ENCODE results near the gene CPNE5. TPM values are rescaled to one million over a fixed set of nuclear protein-coding genes. Genes with fewer than 3 reads are reported as not detected.

The CPNE5 gene
- total and polyA plus RNA-seq, 12 donors, result 0.26 to 3.5 (median 1.1) TPM; not detected in 1

DNA sequence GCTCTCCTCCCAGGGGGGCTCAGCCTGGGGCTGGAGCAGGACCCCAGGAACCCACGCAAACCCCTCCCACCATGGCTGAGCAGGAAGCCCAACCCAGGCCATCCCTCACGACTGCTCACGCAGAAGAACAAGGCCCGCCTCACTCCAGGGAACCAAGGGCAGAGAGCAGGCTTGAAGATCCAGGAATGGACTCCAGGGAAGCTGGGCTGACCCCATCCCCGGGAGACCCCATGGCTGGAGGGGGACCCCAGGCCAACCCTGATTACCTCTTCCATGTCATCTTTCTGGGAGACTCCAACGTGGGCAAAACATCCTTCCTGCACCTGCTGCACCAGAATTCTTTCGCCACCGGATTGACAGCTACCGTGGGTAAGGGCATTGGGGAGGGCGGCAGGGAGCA, 116.9 kb downstream of the CPNE5 start:
- 92 to 100% (median 97%) methylated on average over 2 to 10 of the region's 10 CpGs for WGBS, 4 donors
- intact Hi-C loops (cut with DNase I), result loop anchor here (5.0 to 10.0 kb wide), 3 partner anchors 100 to 308 kb away; no protein-coding TSS in a partner anchor

DNA sequence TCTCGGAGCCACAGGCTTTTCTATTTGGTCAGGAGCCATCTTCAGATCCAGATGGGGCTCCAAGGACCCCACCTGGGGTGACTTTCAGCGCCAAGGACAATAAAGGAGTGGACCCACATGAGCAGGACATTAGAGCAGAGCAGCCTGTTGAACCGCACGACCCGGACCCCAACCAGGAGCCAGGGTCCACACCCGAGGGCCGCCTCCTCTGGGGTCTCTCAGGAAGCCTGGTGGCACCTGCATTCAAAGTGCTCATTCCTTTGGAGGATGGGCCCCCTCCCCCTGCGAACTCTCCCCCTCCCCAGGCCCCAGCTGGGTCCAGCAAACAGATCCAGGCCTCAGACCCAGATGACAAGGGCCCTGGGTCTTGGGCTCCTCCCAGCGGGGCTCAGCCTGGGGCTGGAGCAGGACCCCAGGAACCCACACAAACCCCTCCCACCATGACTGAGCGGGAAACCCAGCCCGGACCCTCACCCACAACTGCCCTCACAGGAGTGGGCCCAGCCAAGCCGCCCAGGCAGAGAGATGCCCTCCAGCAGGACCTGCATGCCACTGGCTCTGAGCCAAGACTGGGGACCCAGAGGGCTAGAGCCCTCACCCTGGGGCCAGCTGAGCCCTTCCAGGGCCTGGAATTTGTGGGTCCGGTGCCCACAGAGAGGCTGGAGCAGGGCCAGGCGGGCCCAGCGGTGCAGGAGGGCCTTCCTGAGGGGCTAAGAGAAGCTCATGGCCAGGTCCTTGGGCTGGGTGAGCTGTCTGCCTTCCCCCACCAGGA, 117.7 kb downstream of the CPNE5 start:
- no peak for DNase-seq
- intact Hi-C loops (cut with DNase I), result loop anchor here (5.0 to 10.0 kb wide), 3 partner anchors 99 to 307 kb away; no protein-coding TSS in a partner anchor
- Histone ChIP-seq H3K27ac (no peak overlapping the region), H3K4me3 (no peak overlapping the region), H3K4me1 (replicated peaks in 1 of 2) (no peaks in the 10 kb centered on the region), H3K27me3 (no peaks in the 10 kb centered on the region), H3K9me3 (replicated peaks in 1 of 3) (no peaks in the 10 kb centered on the region), H3K36me3 (replicated peaks in 1 of 2) (no peaks in the 10 kb centered on the region)
- TF ChIP-seq, protein P1, sequence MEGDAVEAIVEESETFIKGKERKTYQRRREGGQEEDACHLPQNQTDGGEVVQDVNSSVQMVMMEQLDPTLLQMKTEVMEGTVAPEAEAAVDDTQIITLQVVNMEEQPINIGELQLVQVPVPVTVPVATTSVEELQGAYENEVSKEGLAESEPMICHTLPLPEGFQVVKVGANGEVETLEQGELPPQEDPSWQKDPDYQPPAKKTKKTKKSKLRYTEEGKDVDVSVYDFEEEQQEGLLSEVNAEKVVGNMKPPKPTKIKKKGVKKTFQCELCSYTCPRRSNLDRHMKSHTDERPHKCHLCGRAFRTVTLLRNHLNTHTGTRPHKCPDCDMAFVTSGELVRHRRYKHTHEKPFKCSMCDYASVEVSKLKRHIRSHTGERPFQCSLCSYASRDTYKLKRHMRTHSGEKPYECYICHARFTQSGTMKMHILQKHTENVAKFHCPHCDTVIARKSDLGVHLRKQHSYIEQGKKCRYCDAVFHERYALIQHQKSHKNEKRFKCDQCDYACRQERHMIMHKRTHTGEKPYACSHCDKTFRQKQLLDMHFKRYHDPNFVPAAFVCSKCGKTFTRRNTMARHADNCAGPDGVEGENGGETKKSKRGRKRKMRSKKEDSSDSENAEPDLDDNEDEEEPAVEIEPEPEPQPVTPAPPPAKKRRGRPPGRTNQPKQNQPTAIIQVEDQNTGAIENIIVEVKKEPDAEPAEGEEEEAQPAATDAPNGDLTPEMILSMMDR (IDR thresholded peaks at IDR 0.05), result no peak
- no peak for TF ChIP-seq POLR2A (IDR thresholded peaks at IDR 0.05)
- 84 to 100% (median 92%) methylated on average over 2 to 15 of the region's 15 CpGs for WGBS, 4 donors

More for the DNA sequence above, 116.9 kb downstream of the CPNE5 start:
- Histone ChIP-seq H3K4me3 (no peak overlapping the region), H3K36me3 (replicated peaks in 1 of 2) (no peaks in the 10 kb centered on the region), H3K27ac (no peak overlapping the region), H3K9me3 (replicated peaks in 1 of 3) (no peaks in the 10 kb centered on the region), H3K27me3 (no peaks in the 10 kb centered on the region), H3K4me1 (replicated peaks in 1 of 2) (no peaks in the 10 kb centered on the region)
- TF ChIP-seq POLR2A (IDR thresholded peaks at IDR 0.05), result no peak
- TF ChIP-seq, protein P1 (IDR thresholded peaks at IDR 0.05), result no peak
- DNase-seq, result no peak

DNA sequence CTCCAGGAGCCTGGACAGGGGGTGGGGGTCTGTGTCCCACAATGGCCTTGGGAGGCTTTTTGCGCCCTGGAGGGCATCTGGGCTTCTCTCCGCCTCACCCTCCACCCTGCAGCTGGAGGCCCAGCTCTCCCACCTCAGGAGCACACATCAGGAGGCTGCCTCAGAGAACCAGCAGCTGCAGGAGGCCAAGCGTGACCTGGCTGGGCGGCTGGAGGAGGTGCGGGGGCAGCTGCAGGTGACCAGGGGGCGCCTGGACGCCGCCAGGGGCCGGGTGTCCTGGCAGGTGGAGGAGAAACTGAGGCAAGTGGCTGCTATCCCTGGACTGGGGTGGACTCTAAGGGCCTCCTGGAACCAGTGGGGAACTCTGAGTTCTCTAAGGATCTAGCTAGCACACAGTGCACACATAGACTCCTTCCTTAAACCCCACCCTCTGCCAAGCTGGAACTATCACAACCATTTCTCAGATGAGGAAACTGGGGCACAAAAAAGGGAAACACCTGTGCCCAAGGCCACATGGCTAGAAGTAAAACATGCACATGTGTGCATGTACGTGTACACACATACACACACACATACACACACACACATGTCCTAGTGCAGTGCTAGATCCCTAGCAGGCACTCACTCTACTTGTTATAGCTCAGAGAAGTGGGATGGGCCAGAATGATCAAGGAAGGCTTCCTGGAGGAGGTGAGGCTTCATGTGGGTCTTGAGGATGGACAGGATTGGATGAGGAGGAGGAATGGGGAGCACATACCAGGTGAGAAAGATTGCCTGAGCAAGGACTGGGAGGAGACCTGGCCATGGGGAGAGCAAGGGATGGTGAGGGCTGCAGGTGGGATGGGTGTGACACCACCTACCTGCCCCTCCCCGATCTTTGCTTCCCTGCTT, 118.7 kb downstream of the CPNE5 start:
- Histone ChIP-seq H3K27ac (no peak overlapping the region), H3K27me3 (no peaks in the 10 kb centered on the region), H3K9me3 (replicated peaks in 1 of 3) (no peaks in the 10 kb centered on the region), H3K4me3 (no peak overlapping the region), H3K4me1 (replicated peaks in 1 of 2) (no peaks in the 10 kb centered on the region), H3K36me3 (replicated peaks in 1 of 2) (no peaks in the 10 kb centered on the region)
- no peak for DNase-seq
- WGBS, 4 donors, result 78 to 100% (median 88%) methylated on average over 2 to 11 of the region's 11 CpGs
- no peak for TF ChIP-seq POLR2A (IDR thresholded peaks at IDR 0.05)
- TF ChIP-seq, protein P1 (IDR thresholded peaks at IDR 0.05), result no peak
- intact Hi-C loops (cut with DNase I), result loop anchor here (5.0 to 10.0 kb wide), 3 partner anchors 98 to 306 kb away; no protein-coding TSS in a partner anchor

DNA sequence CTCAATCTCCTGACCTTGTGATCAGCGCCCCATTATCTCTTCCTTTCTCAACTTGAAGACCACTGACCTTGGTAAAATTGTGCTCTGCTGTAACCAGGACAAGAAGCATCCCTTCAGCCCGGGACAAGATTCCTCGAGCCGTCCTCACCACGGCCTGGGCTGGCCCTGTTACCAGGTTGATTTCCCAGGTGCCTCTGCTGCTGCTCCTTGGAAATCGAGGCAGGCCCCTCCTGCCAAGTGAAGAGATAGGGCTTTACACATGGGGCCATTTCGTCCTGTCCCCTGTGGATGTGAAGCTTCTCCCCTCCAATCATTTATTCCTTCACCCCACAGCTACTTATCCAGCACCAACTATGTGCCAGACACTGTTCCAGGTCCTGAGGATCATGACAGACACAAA, 120.1 kb downstream of the CPNE5 start:
- Histone ChIP-seq H3K9me3 (replicated peaks in 1 of 3) (no peaks in the 10 kb centered on the region), H3K36me3 (replicated peaks in 1 of 2) (no peaks in the 10 kb centered on the region), H3K27me3 (no peaks in the 10 kb centered on the region), H3K4me3 (no peak overlapping the region), H3K27ac (no peak overlapping the region), H3K4me1 (replicated peaks in 1 of 2) (no peaks in the 10 kb centered on the region)
- intact Hi-C loops (cut with DNase I), result no loop called here
- TF ChIP-seq, protein P1 (IDR thresholded peaks at IDR 0.05), result no peak
- TF ChIP-seq POLR2A (IDR thresholded peaks at IDR 0.05), result no peak
- DNase-seq, result no peak
- WGBS, 4 donors, result 83 to 85% (median 84%) methylated on average over 7 of the region's 7 CpGs

All from adrenal gland (tissue), 12 donors.